DMS 273 (cell line): Measurements from ENCODE around the gene B3GNT9.
"Not testable (repeated sequence)": the region's sequence is repeated elsewhere in the genome, so short reads cannot be mapped to it uniquely, and the experiment has no call there.

Experiments used
- DNase-seq: peaks from one replicate; lab custom pipeline; 2025; ENCODE audit not compliant: unreplicated experiment; lab: John Stamatoyannopoulos, UW

The B3GNT9 gene

DNA sequence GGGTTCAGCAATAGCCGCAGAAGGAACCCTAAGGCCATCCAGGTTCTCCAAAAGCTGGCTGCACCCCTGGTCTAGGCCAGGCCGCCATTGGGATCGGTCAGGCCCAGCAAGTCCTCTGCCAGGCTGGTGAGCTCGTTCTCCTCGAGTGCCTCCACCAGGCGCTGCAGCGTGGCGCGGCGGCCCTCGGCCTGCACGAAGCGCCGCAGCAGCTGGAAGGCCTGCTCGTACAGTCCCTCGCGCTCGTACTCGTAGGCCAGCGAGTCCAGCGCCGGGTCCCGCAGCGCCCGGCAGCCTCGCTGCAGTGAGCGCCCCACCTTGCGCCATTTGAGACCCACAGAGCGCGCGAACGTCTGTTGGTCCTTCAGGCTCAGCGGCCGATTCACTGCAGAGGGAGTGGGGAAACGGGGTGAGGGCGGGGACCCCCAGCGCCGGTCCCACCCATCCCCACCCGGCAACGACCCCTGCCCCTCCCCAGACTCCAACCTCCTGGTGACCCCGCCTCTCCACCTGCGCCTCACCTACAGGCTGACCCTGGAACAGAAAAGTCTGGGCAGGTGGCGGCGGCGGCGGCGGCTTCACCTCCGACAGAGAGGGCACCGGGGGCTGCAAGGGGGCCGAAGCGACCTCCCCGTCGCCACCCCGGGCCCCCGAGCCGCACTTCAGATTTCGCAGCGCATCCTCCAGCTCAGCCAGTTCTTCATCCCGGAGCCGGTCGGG is 3.9 kb upstream of the B3GNT9 start:
- DNase-seq = no peak

GRCh38 chr16:67151431-67152097 is 766 bp upstream of the B3GNT9 start:
- DNase-seq = peak; percentile 48

DNA sequence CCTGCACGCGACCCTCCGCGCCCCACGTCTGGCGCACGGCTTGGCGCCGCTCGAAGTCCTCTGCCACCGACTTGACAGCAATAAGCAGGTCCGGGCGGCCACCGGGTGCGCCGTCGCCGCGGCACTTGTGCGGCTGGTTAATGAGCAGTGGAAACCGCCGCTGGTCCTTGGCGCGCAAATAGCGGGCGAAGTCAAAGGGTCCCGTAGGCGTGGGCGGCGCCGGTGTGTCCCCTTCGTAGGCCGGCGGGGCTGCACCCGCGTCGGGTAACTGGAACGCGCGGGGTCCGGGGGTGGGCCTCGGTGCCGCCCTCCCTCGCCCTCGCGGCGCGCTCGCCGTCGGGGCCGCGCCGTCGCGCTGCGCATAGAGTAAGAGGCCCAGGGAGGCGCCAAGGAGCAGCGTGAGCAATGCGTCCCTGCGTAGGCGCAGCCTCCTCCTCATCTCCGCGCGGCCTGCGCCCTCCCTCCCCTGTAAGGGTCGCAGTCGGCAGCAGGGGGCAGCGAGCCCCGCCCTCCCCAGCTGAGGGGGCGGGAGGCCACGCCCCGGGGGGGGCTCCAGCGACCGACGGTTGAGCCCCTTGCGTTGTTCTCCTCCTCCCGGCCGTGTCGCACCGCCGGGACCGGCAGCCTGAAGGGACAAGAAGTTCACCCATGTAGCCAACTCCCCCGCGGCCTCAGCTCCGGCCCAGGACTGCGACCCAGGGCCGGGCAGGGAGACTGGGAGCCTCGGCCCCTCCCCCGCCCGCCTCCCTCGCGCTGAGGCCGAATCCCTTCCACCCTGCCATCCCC is 558 bp downstream of the B3GNT9 start:
- DNase-seq = peak; percentile 80

DNA sequence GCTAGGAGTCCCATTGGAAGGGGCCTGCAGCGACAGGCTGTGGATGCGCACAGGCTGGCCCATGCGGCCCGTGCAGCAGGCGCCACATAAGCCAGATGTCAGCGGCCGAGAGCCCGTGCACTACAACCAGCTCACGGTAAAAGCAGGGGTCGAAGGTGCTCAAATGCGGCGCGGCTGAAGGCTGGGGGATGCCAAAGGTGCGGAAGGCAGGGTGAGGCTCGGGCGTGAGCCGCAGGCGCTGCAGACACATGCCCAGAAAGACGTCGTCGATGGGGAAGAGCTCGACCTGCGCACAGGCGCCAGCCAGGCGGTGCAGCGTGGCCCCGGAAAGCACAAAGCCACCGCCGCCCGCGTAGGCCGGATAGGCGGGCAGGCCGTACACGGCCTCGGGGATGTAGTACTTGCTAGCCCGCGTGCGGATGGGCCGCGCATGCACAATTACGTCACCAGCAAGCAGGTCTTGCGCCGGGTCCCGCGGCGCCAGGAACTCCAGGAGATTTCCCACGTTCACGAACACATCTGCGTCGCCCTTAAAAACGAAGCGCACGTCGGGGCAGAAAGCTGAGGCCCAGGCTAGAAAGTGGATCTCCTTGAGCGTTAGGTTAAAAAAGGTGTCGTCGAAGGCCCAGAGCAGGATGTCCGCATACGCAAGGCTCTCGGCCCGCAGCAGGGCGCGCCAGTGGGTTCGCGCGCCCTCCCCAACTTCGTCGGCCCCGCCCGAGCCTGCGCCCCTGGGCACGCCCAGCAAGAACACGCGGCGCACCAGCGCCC is 1.3 kb downstream of the B3GNT9 start:
- no peak for DNase-seq

- DNase-seq = no peak
Observed at GRCh38 chr16:67148656-67149275, 2.0 kb downstream of the B3GNT9 start.

GRCh38 chr16:67148221-67148620 is 2.6 kb downstream of the B3GNT9 start:
- no peak for DNase-seq

DNA sequence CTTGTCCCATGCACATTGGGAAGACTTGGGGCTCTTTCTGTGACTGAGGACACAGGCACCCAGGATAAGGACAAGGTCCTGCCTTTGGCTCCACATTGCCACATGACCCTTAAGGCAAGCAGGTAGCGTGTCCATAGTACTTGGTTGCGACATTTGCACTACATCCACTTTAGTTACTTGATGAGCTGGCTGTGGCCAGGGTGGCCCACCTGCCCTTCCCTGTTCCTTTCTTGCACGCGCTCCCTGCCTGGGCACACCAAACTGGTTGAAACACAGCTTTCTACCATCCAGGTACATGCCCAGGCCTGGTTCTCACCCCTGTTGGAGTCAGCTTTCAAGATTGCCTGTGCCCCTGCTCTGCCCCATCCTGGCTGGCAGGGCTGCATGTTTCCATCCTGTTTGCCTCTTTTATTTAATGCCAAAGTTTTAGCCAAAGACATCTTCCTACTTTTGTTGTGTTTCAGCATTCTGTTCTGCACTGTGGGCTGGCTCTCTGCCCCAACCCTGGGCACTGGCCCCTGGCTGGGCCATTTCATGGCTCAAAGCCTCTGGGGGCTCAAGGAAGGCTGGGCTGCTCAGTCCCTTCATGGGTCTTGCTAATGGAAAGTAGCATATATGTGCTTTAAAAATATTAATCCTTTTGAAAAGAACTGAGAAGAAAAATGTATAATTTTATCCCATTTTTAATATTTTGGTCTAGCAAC is 3.2 kb downstream of the B3GNT9 start:
- no peak for DNase-seq

DNA sequence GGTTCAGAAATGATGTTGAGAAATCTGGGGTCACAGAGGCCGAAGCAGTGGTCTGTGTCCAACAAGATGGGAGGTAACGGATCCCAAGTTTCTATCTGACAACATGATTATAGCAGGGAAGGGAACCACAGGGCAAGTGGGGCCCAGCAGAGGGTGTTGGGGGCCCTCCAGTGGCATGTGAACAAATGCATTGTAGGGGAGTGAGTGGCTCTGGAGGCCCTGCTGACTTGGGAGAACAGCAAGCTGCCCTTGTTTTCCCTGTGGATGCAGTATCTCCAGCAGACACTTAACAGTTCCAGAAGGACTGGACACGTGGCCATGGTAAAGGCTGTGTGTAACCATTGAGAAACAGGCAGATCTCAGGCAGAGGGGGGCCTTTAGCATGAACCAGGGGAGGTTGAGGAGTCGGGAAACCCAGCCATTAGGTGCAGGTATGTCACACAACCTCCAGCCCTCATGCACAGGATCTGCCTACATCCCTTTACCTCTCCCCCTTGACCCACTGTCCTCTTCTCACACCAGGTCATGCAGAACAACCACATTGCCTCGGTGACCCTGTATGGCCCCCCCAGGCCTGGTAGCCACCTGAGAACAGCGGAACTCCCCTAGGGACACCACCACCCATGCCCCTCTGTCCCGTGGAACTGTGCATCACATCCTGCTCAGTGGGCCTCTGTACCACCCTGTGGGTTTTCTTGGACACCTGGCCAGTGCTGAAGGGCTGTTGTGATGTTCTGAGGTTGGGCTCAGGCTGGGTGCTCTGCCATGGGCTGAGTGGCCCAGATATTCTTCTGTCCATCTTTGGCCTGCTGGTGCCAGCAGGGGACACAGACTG is 4.1 kb downstream of the B3GNT9 start:
- DNase-seq = peak; percentile 47

DNA sequence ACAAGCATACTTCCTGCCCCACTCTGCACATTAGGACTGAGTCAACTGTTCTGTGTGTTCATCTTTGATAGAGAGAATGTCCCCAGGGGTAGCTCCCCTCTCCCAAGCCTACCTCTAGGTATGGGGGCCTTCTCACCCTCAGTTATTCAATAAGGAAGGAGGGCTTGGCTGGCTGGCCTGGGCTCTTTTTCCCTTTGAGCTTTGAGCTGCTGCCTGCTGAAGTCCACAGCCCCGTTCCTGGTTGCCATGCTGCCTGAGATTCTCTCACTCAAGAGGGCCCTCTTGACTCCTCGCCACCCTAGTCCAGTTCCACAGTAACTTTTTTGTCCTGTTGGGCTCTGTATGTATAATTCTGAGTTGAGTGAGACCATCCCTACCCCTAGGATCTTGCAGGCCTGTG is 5.1 kb downstream of the B3GNT9 start:
- DNase-seq = no peak

- DNase-seq = no peak
Observed at GRCh38 chr16:67144943-67145342, 5.9 kb downstream of the B3GNT9 start.

GRCh38 chr16:67142342-67142741 is 8.5 kb downstream of the B3GNT9 start:
- DNase-seq = no peak

- DNase-seq = no peak
Observed at GRCh38 chr16:67141391-67141790, 9.4 kb downstream of the B3GNT9 start.

DNA sequence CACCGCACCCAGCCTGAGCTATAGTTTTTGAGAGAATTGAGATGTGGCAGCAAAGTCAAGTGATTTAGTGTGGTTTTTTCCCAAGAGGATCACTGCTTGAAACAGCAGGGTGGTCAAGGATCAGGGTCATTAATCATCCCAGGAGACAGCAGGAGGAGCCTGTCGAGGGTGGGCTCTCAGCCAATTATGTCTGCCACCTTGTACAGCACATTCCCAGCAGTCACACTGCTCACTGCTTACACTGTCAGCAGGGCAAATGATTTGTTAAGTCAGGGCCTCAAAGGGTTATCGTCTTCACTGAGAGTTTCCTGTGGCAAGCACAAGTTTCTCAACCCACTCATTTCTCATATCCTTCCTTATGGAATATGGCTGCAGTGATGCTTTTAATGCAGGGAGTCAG is 13.2 kb downstream of the B3GNT9 start:
- DNase-seq = peak; percentile 32

DNA sequence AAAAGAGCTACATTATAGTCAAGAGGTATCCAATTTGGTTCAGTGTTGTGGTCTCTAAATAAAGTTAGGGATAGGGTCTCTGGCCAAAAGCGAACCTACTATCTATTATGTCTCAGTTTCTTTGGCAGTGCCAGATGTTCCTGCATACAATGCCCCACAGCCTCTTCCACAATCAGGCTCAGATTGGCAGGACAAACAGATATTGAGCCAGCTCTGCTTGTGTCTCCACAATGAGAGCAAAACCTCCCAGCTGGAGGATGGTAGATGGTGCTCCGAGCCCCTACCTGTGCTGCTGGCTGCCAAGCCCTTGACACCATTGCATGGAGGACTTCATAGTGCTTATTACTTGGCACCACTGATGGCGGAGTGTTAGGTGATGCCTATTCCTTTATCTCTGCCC is 21.4 kb downstream of the B3GNT9 start:
- DNase-seq = no peak

DNA sequence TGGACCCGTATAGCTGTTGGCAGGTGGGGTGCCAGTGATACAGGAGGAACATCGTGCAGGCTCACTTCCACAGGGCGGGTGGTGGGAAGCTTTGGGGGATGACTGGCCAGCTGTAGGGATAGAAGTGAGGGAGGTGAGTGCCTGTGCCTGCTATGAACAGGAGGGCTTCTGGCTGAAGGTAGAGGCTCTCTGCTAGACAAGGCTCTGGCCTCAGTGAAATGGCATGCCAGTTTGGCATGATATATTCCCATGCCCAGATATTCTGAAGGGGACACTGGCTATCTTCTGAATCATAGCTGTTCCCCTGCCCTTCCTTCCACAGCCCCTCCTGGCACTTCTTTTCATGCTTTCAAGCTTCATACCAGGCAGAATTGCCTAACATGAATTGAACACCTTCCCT is 21.9 kb downstream of the B3GNT9 start:
- DNase-seq = no peak

DNA sequence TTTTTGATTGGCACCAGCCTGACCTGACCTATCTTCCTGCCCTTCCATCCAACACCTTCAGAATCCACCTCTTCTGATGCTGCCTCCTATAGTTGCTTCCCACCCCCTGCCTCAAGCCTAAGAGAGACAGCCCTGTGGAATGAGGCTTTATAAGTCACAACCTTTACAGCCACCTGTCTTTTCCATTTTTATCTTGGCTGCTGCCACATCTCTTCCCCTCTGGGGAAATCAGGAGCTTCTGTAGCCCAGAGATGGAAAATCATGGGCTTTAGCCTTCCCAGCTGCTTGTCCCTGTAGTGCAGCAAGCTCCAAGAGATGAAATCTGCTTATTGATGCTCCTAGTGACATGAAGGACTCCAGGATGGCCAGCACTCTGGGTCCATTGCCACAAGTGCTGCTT is 22.4 kb downstream of the B3GNT9 start:
- DNase-seq = no peak

DNA sequence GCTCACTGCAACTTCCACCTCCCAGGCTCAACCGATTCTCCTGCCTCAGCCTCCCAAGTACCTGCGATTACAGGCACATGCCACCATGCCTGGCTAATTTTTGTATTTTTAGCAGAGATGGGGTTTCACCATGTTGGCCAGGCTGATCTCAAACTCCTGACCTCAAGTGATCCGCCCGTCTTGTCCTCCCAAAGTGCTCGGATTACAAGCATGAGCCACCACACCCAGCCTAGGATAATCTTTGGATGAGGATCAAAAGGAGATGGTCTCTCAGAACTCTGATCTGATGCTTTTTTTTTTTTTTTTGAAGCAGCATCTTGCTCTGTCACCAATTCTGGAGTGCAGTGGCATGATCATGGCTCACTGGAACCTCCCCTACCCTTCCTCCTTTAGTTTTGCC is 28.0 kb downstream of the B3GNT9 start:
- DNase-seq = not testable (repeated sequence)

- no peak for DNase-seq
Observed at GRCh38 chr16:67120025-67120424, 30.8 kb downstream of the B3GNT9 start.

DNA sequence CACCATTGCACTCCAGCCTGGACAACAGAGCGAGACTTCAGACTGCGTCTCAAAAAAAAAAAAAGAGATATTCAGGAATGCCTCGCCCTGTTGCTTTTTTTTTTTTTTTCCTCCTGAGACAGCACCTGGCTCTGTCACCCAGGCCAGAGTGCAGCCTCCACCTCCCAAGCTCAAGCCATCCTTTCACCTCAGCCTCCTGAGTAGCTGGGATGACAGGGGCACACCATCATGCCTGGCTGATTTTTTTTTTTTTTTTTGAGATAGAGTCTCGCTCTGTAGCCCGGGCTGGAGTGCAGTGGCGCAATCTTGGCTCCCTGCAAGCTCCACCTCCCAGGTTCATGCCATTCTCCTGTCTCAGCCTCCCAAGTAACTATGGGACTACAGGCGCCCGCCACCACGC is 33.1 kb downstream of the B3GNT9 start:
- DNase-seq = no peak
